K562 (cell line): ENCODE results near the gene PHF20. TPM values are rescaled to one million over a fixed set of nuclear protein-coding genes. Genes with fewer than 3 reads are reported as not detected.

Experiments
- BHLHE40 ChIP-seq: IDR thresholded peaks from 2 replicates; pipeline ENCODE4 v1.6.1; 2011; ENCODE audit warnings: low read length, improper control_type of control experiment
- BRF1 ChIP-seq: IDR thresholded peaks from 3 replicates; pipeline ENCODE4 v1.6.1; 2011; ENCODE audit warnings: borderline replicate concordance, mild to moderate bottlenecking; ENCODE audit not compliant: insufficient read length; ENCODE audit errors: extremely low read depth
- DACH1 ChIP-seq: fragments of 450-650 bp; IDR thresholded peaks from 2 replicates; pipeline ENCODE4 v1.6.1; 2018; ENCODE audit not compliant: partially characterized antibody
- ELK3 ChIP-seq: fragments of 450-650 bp; formaldehyde crosslinking; IDR thresholded peaks from 2 replicates; pipeline ENCODE4 v1.4.0; 2020; ENCODE audit warnings: mild to moderate bottlenecking
- FOXA1 ChIP-seq: fragments of 450-650 bp; IDR thresholded peaks from 2 replicates; pipeline ENCODE4 v1.6.1; 2016; ENCODE audit warnings: mild to moderate bottlenecking, borderline replicate concordance
- FOXK1 ChIP-seq: sonication (generic); formaldehyde crosslinking; IDR thresholded peaks from 2 replicates; pipeline ENCODE4 v1.8.0; 2022; ENCODE audit warnings: missing genetic modification reagents, mild to moderate bottlenecking, borderline replicate concordance
- HSF4 ChIP-seq: fragments of 250-450 bp; sonication (Bioruptor Pico); IDR thresholded peaks from 2 replicates; pipeline ENCODE4 v2.1.2; 2022; ENCODE audit warnings: mild to moderate bottlenecking, moderate library complexity, borderline replicate concordance
- IRF1 ChIP-seq: sonication (generic); formaldehyde crosslinking; IDR thresholded peaks from 2 replicates; pipeline ENCODE4 v1.8.0; 2022; ENCODE audit warnings: missing genetic modification reagents, mild to moderate bottlenecking, borderline replicate concordance
- KDM4B ChIP-seq, 2 experiments: fragments of 450-650 bp in 1 of 2; sonication (generic) in 1 of 2; IDR thresholded peaks; 2 replicates each; pipeline ENCODE4 v1.6.1; 2016 to 2017; ENCODE audit warnings: borderline replicate concordance in 2 of 2, antibody characterized with exemption in 1 of 2, low read depth in 1 of 2, mild to moderate bottlenecking in 1 of 2
- NFRKB ChIP-seq: fragments of 450-650 bp; IDR thresholded peaks from 2 replicates; pipeline ENCODE4 v1.6.1; 2016; ENCODE audit warnings: low read depth
- PCBP1 ChIP-seq: fragments of 200-400 bp; formaldehyde crosslinking; IDR thresholded peaks from 2 replicates; pipeline ENCODE4 v1.6.1; 2018; ENCODE audit warnings: mild to moderate bottlenecking, low read depth, low read length; ENCODE audit not compliant: poor library complexity, severe bottlenecking
- POLR2AphosphoS5 ChIP-seq: IDR thresholded peaks from 2 replicates; pipeline ENCODE4 v1.6.1; 2011; ENCODE audit warnings: mild to moderate bottlenecking, low read depth, low read length, moderate library complexity; ENCODE audit not compliant: control insufficient read depth, insufficient read depth
- PRPF4 ChIP-seq: fragments of 200-400 bp; formaldehyde crosslinking; IDR thresholded peaks from one replicate; pipeline ENCODE4 v1.6.1; 2017; ENCODE audit warnings: low read length, low read depth, mild to moderate bottlenecking; ENCODE audit not compliant: insufficient read depth, poor library complexity, severe bottlenecking
- RHOXF2B ChIP-seq: fragments of 250-450 bp; sonication (Bioruptor Pico); conservative IDR thresholded peaks from 2 replicates; pipeline ENCODE4 v1.5.1; 2021
- TAL1 ChIP-seq: fragments of 450-650 bp; IDR thresholded peaks from 2 replicates; pipeline ENCODE4 v1.6.1; 2016; ENCODE audit warnings: mild to moderate bottlenecking
- U2AF1 ChIP-seq: fragments of 200-400 bp; formaldehyde crosslinking; optimal IDR thresholded peaks from 2 replicates; pipeline ENCODE3; 2017; ENCODE audit warnings: mild to moderate bottlenecking, low read depth, low read length, moderate library complexity
- YY1 ChIP-seq, 3 experiments: IDR thresholded peaks; 2 replicates each; pipeline ENCODE4 v1.6.1; 2011; ENCODE audit warnings: low read length in 2 of 3, mild to moderate bottlenecking in 2 of 3, moderate library complexity in 2 of 3, borderline replicate concordance in 1 of 3, control low read depth in 1 of 3, low read depth in 1 of 3; ENCODE audit not compliant: insufficient read depth in 3 of 3, insufficient replicate concordance in 2 of 3, control insufficient read depth in 1 of 3, insufficient read length in 1 of 3; ENCODE audit errors: extremely low read depth in 1 of 3
- ZBTB5 ChIP-seq: fragments of 450-650 bp; IDR thresholded peaks from 2 replicates; pipeline ENCODE4 v1.6.1; 2017; ENCODE audit warnings: antibody characterized with exemption
- ZFPM2 ChIP-seq: fragments of 250-450 bp; sonication (Bioruptor Pico); IDR thresholded peaks from 2 replicates; pipeline ENCODE4 v1.5.1; 2022; ENCODE audit warnings: mild to moderate bottlenecking
- ZNF134 ChIP-seq: fragments of 250-450 bp; sonication (Bioruptor Pico); conservative IDR thresholded peaks from 2 replicates; pipeline ENCODE4 v1.4.0; 2020
- ZNF280A ChIP-seq: fragments of 450-650 bp; IDR thresholded peaks from 2 replicates; pipeline ENCODE4 v1.6.1; 2018; ENCODE audit warnings: mild to moderate bottlenecking, low read depth; ENCODE audit not compliant: partially characterized antibody
- ZNF76 ChIP-seq: fragments of 250-450 bp; sonication (Bioruptor Pico); IDR thresholded peaks from 2 replicates; pipeline ENCODE4 v1.4.0; 2020; ENCODE audit warnings: mild to moderate bottlenecking, moderate library complexity, borderline replicate concordance
- polyA plus RNA-seq, 8 experiments: library from polyadenylated mRNA; depleted of rRNA in 4 of 8; stranded (reverse) in 5 of 8; unstranded in 3 of 8; fragments of >200 nt; fragmentation: Nextera tagmentation in 2 of 8; fragmentation: Illumina TruSeq in 1 of 8; extraction: Ambion mirVana in 2 of 8; extraction: Trizol in 1 of 8; gene quantifications; 2 replicates each; pipeline versions ENCODE4 v1.2.1 to v1.2.3, GENCODE V29; 2011 to 2014; ENCODE audit warnings: inconsistent platforms in 1 of 8, missing spikeins in 1 of 8
- total RNA-seq, 7 experiments: library from RNA; depleted of rRNA in 6 of 7; stranded (reverse); fragments of >200 nt in 6 of 7; fragmentation: Illumina TruSeq in 2 of 7; extraction: Trizol in 2 of 7; gene quantifications; 2 replicates each; pipeline versions ENCODE4 v1.2.1 to v1.2.3, GENCODE V29; 2011 to 2021; ENCODE audit warnings: low replicate concordance in 1 of 7

Gene PHF20
- total and polyA plus RNA-seq, 9 of the 15 experiments (the other 6 are each of a cell fraction or from before 2014, with no cell fraction given), result 49.9 to 196 (median 70.7) TPM

GRCh38 chr20:35954200-35954906, 182.5 kb downstream of the PHF20 start, which contains the start of gene SCAND1 (continued):
- TF ChIP-seq PCBP1, result no peak
- peak; percentile 52 for TF ChIP-seq U2AF1
- TF ChIP-seq ELK3 (CRISPR knock-in tag), result no peak
- peak; percentile 17 for TF ChIP-seq DACH1
- TF ChIP-seq HSF4 (CRISPR knock-in tag), result no peak
- peak; percentile 86 for TF ChIP-seq BHLHE40
- TF ChIP-seq KDM4B (IDR thresholded peaks at IDR 0.05; ENCODE audit: borderline replicate concordance in 2 of 2, low read depth in 1 of 2), result peak in 1 of 2 experiments; percentile 96; a peak in 2 of 4 replicates
- TF ChIP-seq ZNF134 (CRISPR knock-in tag), result no peak
- no peak for TF ChIP-seq ZNF280A
- TF ChIP-seq FOXA1, result no peak
- TF ChIP-seq POLR2AphosphoS5, result peak; percentile 77
- TF ChIP-seq FOXK1 (CRISPR knock-in tag), result 0 out of 2 replicates have a peak, but pooled peaks have one; percentile 80
- no peak for TF ChIP-seq IRF1 (CRISPR knock-in tag)
- TF ChIP-seq ZNF76 (CRISPR knock-in tag), result no peak
- no peak for TF ChIP-seq RHOXF2B (CRISPR knock-in tag)
- TF ChIP-seq NFRKB, result peak; percentile 70
- TF ChIP-seq TAL1, result no peak; the same call in 1 of the 2 replicates
- TF ChIP-seq ZFPM2 (CRISPR knock-in tag), result no peak
- TF ChIP-seq ZBTB5, result no peak
- TF ChIP-seq BRF1, result no peak
- TF ChIP-seq PRPF4, result peak; percentile 16
- TF ChIP-seq YY1 (IDR thresholded peaks at IDR 0.05; ENCODE audit: borderline replicate concordance in 1 of 3, control insufficient read depth in 1 of 3, extremely low read depth in 1 of 3, insufficient read depth in 3 of 3, insufficient read length in 1 of 3, insufficient replicate concordance in 2 of 3, low read depth in 1 of 3, low read length in 2 of 3), result peak; percentile 61 to 92 (median 89)
